ENCODE results near the gene DCAF15.

DNA sequence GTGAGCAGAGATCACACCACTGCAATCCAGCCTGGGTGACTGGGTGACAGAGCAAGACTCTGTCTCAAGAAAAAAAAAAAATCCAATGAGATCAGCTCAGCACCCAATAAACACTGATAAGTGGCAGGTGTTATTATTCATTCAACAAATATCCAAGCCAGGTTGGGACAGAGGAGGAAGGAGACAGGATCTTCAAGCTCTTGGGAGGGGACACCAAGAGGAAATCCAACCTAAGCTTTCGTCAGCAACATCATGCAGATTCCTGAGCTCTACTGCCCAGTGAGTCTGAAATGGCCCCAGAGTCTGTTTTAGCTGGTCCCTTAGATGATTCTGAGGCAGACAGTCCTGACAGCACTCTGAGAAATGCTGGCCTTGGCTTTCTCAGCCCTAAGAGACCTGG is 46.1 kb downstream of the DCAF15 start:
- TF ChIP-seq POLR2A (IDR thresholded peaks at IDR 0.05; ENCODE audit: low read depth, low read length) (no peak), EZH2 (IDR thresholded peaks at IDR 0.05; ENCODE audit: borderline replicate concordance, low read depth, low read length, severe bottlenecking) (no peak)
- TF ChIP-seq, protein P1, sequence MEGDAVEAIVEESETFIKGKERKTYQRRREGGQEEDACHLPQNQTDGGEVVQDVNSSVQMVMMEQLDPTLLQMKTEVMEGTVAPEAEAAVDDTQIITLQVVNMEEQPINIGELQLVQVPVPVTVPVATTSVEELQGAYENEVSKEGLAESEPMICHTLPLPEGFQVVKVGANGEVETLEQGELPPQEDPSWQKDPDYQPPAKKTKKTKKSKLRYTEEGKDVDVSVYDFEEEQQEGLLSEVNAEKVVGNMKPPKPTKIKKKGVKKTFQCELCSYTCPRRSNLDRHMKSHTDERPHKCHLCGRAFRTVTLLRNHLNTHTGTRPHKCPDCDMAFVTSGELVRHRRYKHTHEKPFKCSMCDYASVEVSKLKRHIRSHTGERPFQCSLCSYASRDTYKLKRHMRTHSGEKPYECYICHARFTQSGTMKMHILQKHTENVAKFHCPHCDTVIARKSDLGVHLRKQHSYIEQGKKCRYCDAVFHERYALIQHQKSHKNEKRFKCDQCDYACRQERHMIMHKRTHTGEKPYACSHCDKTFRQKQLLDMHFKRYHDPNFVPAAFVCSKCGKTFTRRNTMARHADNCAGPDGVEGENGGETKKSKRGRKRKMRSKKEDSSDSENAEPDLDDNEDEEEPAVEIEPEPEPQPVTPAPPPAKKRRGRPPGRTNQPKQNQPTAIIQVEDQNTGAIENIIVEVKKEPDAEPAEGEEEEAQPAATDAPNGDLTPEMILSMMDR (IDR thresholded peaks at IDR 0.05; ENCODE audit: extremely low read depth in 1 of 2, insufficient read depth in 1 of 2, low read depth in 1 of 2, low read length in 2 of 2) = no peak
- TF ChIP-seq, protein P2, sequence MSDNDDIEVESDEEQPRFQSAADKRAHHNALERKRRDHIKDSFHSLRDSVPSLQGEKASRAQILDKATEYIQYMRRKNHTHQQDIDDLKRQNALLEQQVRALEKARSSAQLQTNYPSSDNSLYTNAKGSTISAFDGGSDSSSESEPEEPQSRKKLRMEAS (IDR thresholded peaks at IDR 0.05; ENCODE audit: insufficient read depth, insufficient read length) = no peak
